ENCODE data around the gene SLC34A3.

SLC34A3 gene

GRCh38 chr9:137272241-137273094 is 41.8 kb downstream of the SLC34A3 start:
- no peak overlapping the region for H3K4me3 ChIP-seq (replicated peaks; ENCODE audit: low read depth, low read length)
- no peak for DNase-seq (ENCODE audit: extremely low read depth, insufficient read length)
- no peak for TF ChIP-seq CTCF (IDR thresholded peaks at IDR 0.05; ENCODE audit: insufficient read depth, low read length, poor library complexity, severe bottlenecking)
- H3K36me3 ChIP-seq (ENCODE audit: control insufficient read depth, insufficient read depth, low read length), result peaks cover 21% of the 10 kb centered on the region
- H3K27me3 ChIP-seq (replicated peaks; ENCODE audit: control insufficient read depth, insufficient read depth, low read length), result no peaks in the 10 kb centered on the region

- Histone ChIP-seq H3K36me3 (ENCODE audit: control insufficient read depth, insufficient read depth, low read length) (peaks cover 18% of the 10 kb centered on the region), H3K27me3 (replicated peaks; ENCODE audit: control insufficient read depth, insufficient read depth, low read length) (no peaks in the 10 kb centered on the region), H3K4me3 (replicated peaks; ENCODE audit: low read depth, low read length) (no peak overlapping the region)
- no peak for TF ChIP-seq CTCF (IDR thresholded peaks at IDR 0.05; ENCODE audit: insufficient read depth, low read length, poor library complexity, severe bottlenecking)
- no peak for DNase-seq (ENCODE audit: extremely low read depth, insufficient read length)
Measured at GRCh38 chr9:137273095-137273490, 42.4 kb downstream of the SLC34A3 start.

GRCh38 chr9:137273611-137274320 is 43.1 kb downstream of the SLC34A3 start:
- Histone ChIP-seq H3K27me3 (replicated peaks; ENCODE audit: control insufficient read depth, insufficient read depth, low read length) (no peaks in the 10 kb centered on the region), H3K4me3 (replicated peaks; ENCODE audit: low read depth, low read length) (no peak overlapping the region), H3K36me3 (ENCODE audit: control insufficient read depth, insufficient read depth, low read length) (peaks cover 18% of the 10 kb centered on the region)
- no peak for DNase-seq (ENCODE audit: extremely low read depth, insufficient read length)
- no peak for TF ChIP-seq CTCF (IDR thresholded peaks at IDR 0.05; ENCODE audit: insufficient read depth, low read length, poor library complexity, severe bottlenecking)

GRCh38 chr9:137275203-137275587 is 44.5 kb downstream of the SLC34A3 start:
- no peak for TF ChIP-seq CTCF (IDR thresholded peaks at IDR 0.05; ENCODE audit: insufficient read depth, low read length, poor library complexity, severe bottlenecking)

GRCh38 chr9:137275588-137276472 is 45.1 kb downstream of the SLC34A3 start:
- H3K27me3 ChIP-seq (replicated peaks; ENCODE audit: control insufficient read depth, insufficient read depth, low read length), result no peaks in the 10 kb centered on the region
- TF ChIP-seq CTCF (IDR thresholded peaks at IDR 0.05; ENCODE audit: insufficient read depth, low read length, poor library complexity, severe bottlenecking), result no peak
- H3K4me3 ChIP-seq (replicated peaks; ENCODE audit: low read depth, low read length), result no peak overlapping the region
- DNase-seq (ENCODE audit: extremely low read depth, insufficient read length), result peak; percentile 37
- peaks cover 24% of the 10 kb centered on the region for H3K36me3 ChIP-seq (ENCODE audit: control insufficient read depth, insufficient read depth, low read length)

More at GRCh38 chr9:137275203-137275587, 44.5 kb downstream of the SLC34A3 start:
- H3K27me3 ChIP-seq (replicated peaks; ENCODE audit: control insufficient read depth, insufficient read depth, low read length), result no peaks in the 10 kb centered on the region
- no peak for DNase-seq (ENCODE audit: extremely low read depth, insufficient read length)
- peaks cover 22% of the 10 kb centered on the region for H3K36me3 ChIP-seq (ENCODE audit: control insufficient read depth, insufficient read depth, low read length)
- H3K4me3 ChIP-seq (replicated peaks; ENCODE audit: low read depth, low read length), result no peak overlapping the region
